ENCODE data around the gene MAGEC3. TPM values are rescaled to one million over a fixed set of nuclear protein-coding genes. Genes with fewer than 3 reads are reported as not detected.

The MAGEC3 gene
- total RNA-seq, 1 experiment from 2014 or later = not detected

GRCh38 chrX:141945426-141945825 lies 107.3 kb downstream of the MAGEC3 start:
- TF ChIP-seq CTCF (conservative IDR thresholded peaks at IDR 0.05; ENCODE audit: low read depth, low read length) = no peak
- TF ChIP-seq EZH2 (IDR thresholded peaks at IDR 0.05; ENCODE audit: borderline replicate concordance, low read depth, low read length, poor library complexity, severe bottlenecking) = no peak
- peaks cover 5% of the 10 kb centered on the region for H3K9me3 ChIP-seq (ENCODE audit: low read depth, low read length, poor library complexity, severe bottlenecking)
- H3K27me3 ChIP-seq (replicated peaks; ENCODE audit: insufficient read depth, low read depth, low read length, poor library complexity) = no peaks in the 10 kb centered on the region
- H3K27ac ChIP-seq (ENCODE audit: low read depth, low read length, poor library complexity, severe bottlenecking) = no peak overlapping the region
- CTCF ChIA-PET = no interaction called here
- H3K36me3 ChIP-seq (ENCODE audit: insufficient read depth, low read length, poor library complexity, severe bottlenecking) = no peaks in the 10 kb centered on the region
- no TSS peak for BruUV-seq (replicated peaks)
- no peaks in the 10 kb centered on the region for H3K4me1 ChIP-seq (ENCODE audit: insufficient read depth, low read length, poor library complexity, severe bottlenecking)
- POLR2A ChIA-PET (ENCODE audit: low non-redundant PET) = no interaction called here
- intact Hi-C loops (cut with micrococcal nuclease; ENCODE audit: unreplicated experiment) = no loop called here
- no peak overlapping the region for H3K4me3 ChIP-seq (ENCODE audit: low read depth, low read length, poor library complexity, severe bottlenecking)
- no peak for DNase-seq (ENCODE audit: low spot score)

DNA sequence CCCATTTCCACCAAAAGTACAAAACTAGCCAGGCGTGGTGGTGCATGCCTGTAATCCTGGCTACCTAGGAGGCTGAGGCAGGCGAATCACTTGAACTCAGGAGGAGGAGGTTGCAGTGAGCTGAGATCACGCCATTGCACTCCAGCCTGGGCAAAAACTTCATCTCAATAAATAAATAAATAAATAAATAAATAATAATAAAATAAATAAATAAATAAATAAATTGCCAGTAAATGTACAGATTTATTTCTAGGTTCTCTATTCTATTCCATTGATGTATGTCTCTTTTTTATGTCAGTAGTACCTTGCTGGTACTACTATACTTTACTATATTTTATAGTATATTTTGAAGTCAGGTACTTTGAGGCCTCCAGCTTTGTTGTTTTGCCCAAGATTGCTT lies 109.2 kb downstream of the MAGEC3 start:
- Histone ChIP-seq H3K4me1 (ENCODE audit: insufficient read depth, low read length, poor library complexity, severe bottlenecking) (no peaks in the 10 kb centered on the region), H3K36me3 (ENCODE audit: insufficient read depth, low read length, poor library complexity, severe bottlenecking) (no peaks in the 10 kb centered on the region), H3K27ac (ENCODE audit: low read depth, low read length, poor library complexity, severe bottlenecking) (no peak overlapping the region), H3K27me3 (replicated peaks; ENCODE audit: insufficient read depth, low read depth, low read length, poor library complexity) (no peaks in the 10 kb centered on the region), H3K4me3 (ENCODE audit: low read depth, low read length, poor library complexity, severe bottlenecking) (no peak overlapping the region), H3K9me3 (ENCODE audit: low read depth, low read length, poor library complexity, severe bottlenecking) (peaks cover 5% of the 10 kb centered on the region)
- DNase-seq (ENCODE audit: low spot score) = no peak
- no TSS peak for BruUV-seq (replicated peaks)
- ChIA-PET POLR2A (ENCODE audit: low non-redundant PET) (no interaction called here), CTCF (no interaction called here)
- TF ChIP-seq EZH2 (IDR thresholded peaks at IDR 0.05; ENCODE audit: borderline replicate concordance, low read depth, low read length, poor library complexity, severe bottlenecking) = no peak
- TF ChIP-seq CTCF (conservative IDR thresholded peaks at IDR 0.05; ENCODE audit: low read depth, low read length) = no peak
- intact Hi-C loops (cut with micrococcal nuclease; ENCODE audit: unreplicated experiment) = no loop called here

Other genes starting within 250 kb of the MAGEC3 start
- not detected in 2 replicates for gene SPANXA2, start 248.6 kb upstream of the MAGEC3 start, total RNA-seq (2021)
- not detected in 2 replicates for gene SPANXD, start 139.6 kb upstream of the MAGEC3 start, total RNA-seq (2021)
- gene MAGEC1, start 65.6 kb downstream of the MAGEC3 start, total RNA-seq (2021) = not detected in 2 replicates

Measured in A673 (cell line).